K562 (cell line): ENCODE data around the gene SPAG4. TPM values are rescaled to one million over a fixed set of nuclear protein-coding genes. Genes with fewer than 3 reads are reported as not detected.

Experiments
- ATAC-seq: fragments of 200-7000 bp; cut with Tn5 transposase; 3 replicates; pipeline ENCODE4 v1.9.1; 2020; ENCODE audit warnings: moderate library complexity
- BruUV-seq: library from RNA; stranded (reverse); fragments of 400-500 nt; replicated peaks from 2 replicates; lab custom pipeline; 2021; lab: Mats Ljungman, UMichigan
- CTCF ChIA-PET: fragments of 300-600 bp; formaldehyde crosslinking; extraction: SDS; loops from one replicate; lab custom pipeline; 2021; ENCODE audit warnings: low intra/inter-chr PET ratio; lab: Yijun Ruan, JAX
- POLR2A ChIA-PET: fragments of 300-600, 350-650 bp; sonication (Branson Sonifier 250); formaldehyde crosslinking; extraction: SDS; loops from one replicate; lab custom pipeline; 2021; ENCODE audit warnings: antibody characterized with exemption, inconsistent platforms; lab: Yijun Ruan, JAX
- DNase-seq, 4 experiments: peaks; one replicate each; pipeline versions ENCODE4 v3.0.0 to v3.0.0-alpha.2; 2011 to 2018; ENCODE audit warnings: low spot score in 3 of 4, mixed read lengths in 3 of 4; ENCODE audit errors: extremely low read depth in 1 of 4
- FAIRE-seq: peaks from 2 replicates; lab custom pipeline; 2011; peaks lifted over from hg19 to GRCh38; lab: Jason Lieb, UNC
- H2AFZ ChIP-seq: 2 replicates; pipeline ENCODE4 v1.6.0; 2011; ENCODE audit warnings: low read depth, low read length, control low read depth, inconsistent platforms
- H3K27ac ChIP-seq: fragments of 200-600 bp; 3 replicates; pipeline ENCODE4 v1.8.0; 2011; ENCODE audit warnings: low read depth, mild to moderate bottlenecking, control low read depth, inconsistent platforms, low read length, moderate library complexity, mixed read lengths; ENCODE audit errors: extremely low read depth
- H3K27me3 ChIP-seq, 2 experiments: fragments of 300-600 bp in 1 of 2; 2 replicates in 1 of 2; 3 replicates in 1 of 2; pipeline versions ENCODE4 v1.6.0 to v1.8.0; 2011; ENCODE audit warnings: inconsistent platforms in 2 of 2, low read length in 2 of 2, mild to moderate bottlenecking in 1 of 2, mixed read lengths in 1 of 2, moderate library complexity in 1 of 2; ENCODE audit not compliant: control insufficient read depth in 2 of 2, insufficient read depth in 2 of 2
- H3K36me3 ChIP-seq: fragments of 300-600 bp; 3 replicates; pipeline ENCODE4 v1.8.0; 2011; ENCODE audit warnings: mild to moderate bottlenecking, low read length, inconsistent platforms; ENCODE audit not compliant: control insufficient read depth, insufficient read depth
- H3K4me1 ChIP-seq, 2 experiments: fragments of 200-600 bp in 1 of 2; replicated peaks in 1 of 2; 2 replicates in 1 of 2; 3 replicates in 1 of 2; pipeline versions ENCODE4 v1.5.1 to v1.8.0; 2011; ENCODE audit warnings: inconsistent platforms in 2 of 2, low read length in 2 of 2, mild to moderate bottlenecking in 1 of 2, mixed read lengths in 1 of 2, moderate library complexity in 1 of 2; ENCODE audit not compliant: control insufficient read depth in 2 of 2, insufficient read depth in 2 of 2
- H3K4me2 ChIP-seq: 2 replicates; pipeline ENCODE4 v1.6.1; 2011; ENCODE audit warnings: low read length, control low read depth, inconsistent platforms, mixed read lengths; ENCODE audit not compliant: insufficient read depth
- H3K4me3 ChIP-seq: fragments of 200-600 bp; sonication (generic), shearing (Covaris generic); 2 replicates; pipeline ENCODE4 v1.5.1; 2016; ENCODE audit warnings: control low read depth, inconsistent platforms
- H3K79me2 ChIP-seq: fragments of 200-600 bp; 3 replicates; pipeline ENCODE4 v1.8.0; 2011; ENCODE audit warnings: low read length, inconsistent platforms; ENCODE audit not compliant: control insufficient read depth, insufficient read depth
- H3K9ac ChIP-seq, 2 experiments: 2 replicates each; pipeline versions ENCODE4 v1.6.0 to v1.6.1; 2011; ENCODE audit warnings: low read depth in 2 of 2, low read length in 2 of 2, control low read depth in 1 of 2, inconsistent platforms in 1 of 2, mild to moderate bottlenecking in 1 of 2, mixed read lengths in 1 of 2; ENCODE audit not compliant: insufficient read depth in 1 of 2
- H3K9me1 ChIP-seq: one replicate; pipeline ENCODE4 v1.6.0; 2011; ENCODE audit warnings: inconsistent platforms, mild to moderate bottlenecking, low read length, moderate library complexity; ENCODE audit not compliant: control insufficient read depth, insufficient read depth
- H3K9me3 ChIP-seq: replicated peaks from 2 replicates; pipeline ENCODE4 v1.5.1; 2011; ENCODE audit warnings: low read depth, low read length, inconsistent platforms; ENCODE audit not compliant: control insufficient read depth, insufficient read depth
- H4K20me1 ChIP-seq: replicated peaks from 2 replicates; pipeline ENCODE4 v1.6.1; 2011; ENCODE audit warnings: low read length, inconsistent platforms, mixed read lengths; ENCODE audit not compliant: control insufficient read depth, insufficient read depth
- ADNP ChIP-seq: fragments of 200-800 bp; sonication (Bioruptor generic); IDR thresholded peaks from 2 replicates; pipeline ENCODE4 v1.6.1; 2016; ENCODE audit warnings: missing genetic modification characterization, missing compliant biosample characterization
- BRCA1 ChIP-seq, 2 experiments: fragments of 450-650 bp in 1 of 2; sonication (generic) in 1 of 2; formaldehyde crosslinking in 1 of 2; IDR thresholded peaks; 2 replicates each; pipeline versions ENCODE4 v1.5.0 to v1.6.1; 2017 to 2020; ENCODE audit warnings: mild to moderate bottlenecking in 1 of 2, missing genetic modification reagents in 1 of 2
- BRF1 ChIP-seq: IDR thresholded peaks from 3 replicates; pipeline ENCODE4 v1.6.1; 2011; ENCODE audit warnings: borderline replicate concordance, mild to moderate bottlenecking; ENCODE audit not compliant: insufficient read length; ENCODE audit errors: extremely low read depth
- CAMTA2 ChIP-seq: fragments of 250-450 bp; sonication (Bioruptor Pico); conservative IDR thresholded peaks from 2 replicates; pipeline ENCODE4 v1.5.1; 2022
- GATAD2B ChIP-seq: fragments of 450-650 bp; IDR thresholded peaks from 2 replicates; pipeline ENCODE4 v1.6.1; 2017; ENCODE audit warnings: mild to moderate bottlenecking, borderline replicate concordance
- HNRNPL ChIP-seq: fragments of 200-400 bp; formaldehyde crosslinking; IDR thresholded peaks from 2 replicates; pipeline ENCODE4 v1.6.1; 2017; ENCODE audit warnings: low read depth, mild to moderate bottlenecking, low read length
- LEF1 ChIP-seq: fragments of 450-650 bp; IDR thresholded peaks from 2 replicates; pipeline ENCODE4 v1.6.1; 2016; ENCODE audit warnings: mild to moderate bottlenecking
- NCOR1 ChIP-seq: fragments of 450-650 bp; IDR thresholded peaks from 2 replicates; pipeline ENCODE4 v1.6.1; 2016; ENCODE audit warnings: mild to moderate bottlenecking, moderate library complexity
- PTRF ChIP-seq: fragments of 450-650 bp; IDR thresholded peaks from 2 replicates; pipeline ENCODE4 v1.6.1; 2016; ENCODE audit warnings: mild to moderate bottlenecking, missing genetic modification characterization, missing compliant biosample characterization
- PTTG1 ChIP-seq: fragments of 450-650 bp; IDR thresholded peaks from 2 replicates; pipeline ENCODE4 v1.6.1; 2016; ENCODE audit warnings: low read depth, mild to moderate bottlenecking, missing genetic modification characterization, missing compliant biosample characterization
- SAP30 ChIP-seq: fragments of 200-600 bp; sonication (generic); IDR thresholded peaks from 2 replicates; pipeline ENCODE4 v1.6.1; 2012; ENCODE audit warnings: borderline replicate concordance, low read depth, mild to moderate bottlenecking, moderate library complexity, low read length, control low read depth, inconsistent platforms; ENCODE audit not compliant: insufficient read depth, poor library complexity, severe bottlenecking
- SRSF9 ChIP-seq: fragments of 200-400 bp; formaldehyde crosslinking; IDR thresholded peaks from 2 replicates; pipeline ENCODE4 v1.6.1; 2017; ENCODE audit warnings: low read depth, low read length, borderline replicate concordance
- TCF3 ChIP-seq: sonication (generic); formaldehyde crosslinking; IDR thresholded peaks from 2 replicates; pipeline ENCODE4 v1.4.0; 2020; ENCODE audit warnings: mild to moderate bottlenecking, missing genetic modification reagents
- TFE3 ChIP-seq: fragments of 450-650 bp; formaldehyde crosslinking; IDR thresholded peaks from 2 replicates; pipeline ENCODE4 v1.4.0; 2020; ENCODE audit warnings: mild to moderate bottlenecking, mixed read lengths
- ZBTB1 ChIP-seq: sonication (generic); formaldehyde crosslinking; IDR thresholded peaks from 2 replicates; pipeline ENCODE4 v1.8.1; 2023; ENCODE audit warnings: missing genetic modification reagents, low read depth, mild to moderate bottlenecking, borderline replicate concordance
- ZFP91 ChIP-seq: sonication (generic); formaldehyde crosslinking; IDR thresholded peaks from 2 replicates; pipeline ENCODE4 v1.8.0; 2022; ENCODE audit warnings: mild to moderate bottlenecking, missing genetic modification reagents
- ZNF282 ChIP-seq: sonication (generic); formaldehyde crosslinking; IDR thresholded peaks from 2 replicates; pipeline ENCODE4 v1.8.1; 2023; ENCODE audit warnings: missing genetic modification reagents
- ZNF583 ChIP-seq: fragments of 250-450 bp; sonication (Bioruptor Pico); IDR thresholded peaks from 2 replicates; pipeline ENCODE4 v1.4.0; 2020
- ZNF76 ChIP-seq: fragments of 250-450 bp; sonication (Bioruptor Pico); IDR thresholded peaks from 2 replicates; pipeline ENCODE4 v1.4.0; 2020; ENCODE audit warnings: mild to moderate bottlenecking, moderate library complexity, borderline replicate concordance
- WGBS: fragments of 100-300 bp; shearing (Covaris generic); methylation state at CpG from one replicate; pipeline ENCODE4 v1.1.6; 2016; ENCODE audit warnings: low coverage, mixed read lengths; ENCODE audit not compliant: insufficient coverage; ENCODE audit errors: missing lambda C conversion rate; 5-methylcytosine and 5-hydroxymethylcytosine counted together
- in situ Hi-C: fragments of 300-500 bp; cut with MboI; formaldehyde crosslinking; loops from 4 replicates; pipeline ENCODE4 v1.15.0; 2018; ENCODE audit warnings: inconsistent platforms, mixed read lengths
- intact Hi-C: fragments of 100-400 bp; cut with micrococcal nuclease; formaldehyde crosslinking; loops from 2 replicates; pipeline ENCODE4 v1.14.2; 2022
- polyA plus RNA-seq, 8 experiments: library from polyadenylated mRNA; depleted of rRNA in 4 of 8; stranded (reverse) in 5 of 8; unstranded in 3 of 8; fragments of >200 nt; fragmentation: Nextera tagmentation in 2 of 8; fragmentation: Illumina TruSeq in 1 of 8; extraction: Ambion mirVana in 2 of 8; extraction: Trizol in 1 of 8; gene quantifications; 2 replicates each; pipeline versions ENCODE4 v1.2.1 to v1.2.3, GENCODE V29; 2011 to 2014; ENCODE audit warnings: inconsistent platforms in 1 of 8, missing spikeins in 1 of 8
- total RNA-seq, 7 experiments: library from RNA; depleted of rRNA in 6 of 7; stranded (reverse); fragments of >200 nt in 6 of 7; fragmentation: Illumina TruSeq in 2 of 7; extraction: Trizol in 2 of 7; gene quantifications; 2 replicates each; pipeline versions ENCODE4 v1.2.1 to v1.2.3, GENCODE V29; 2011 to 2021; ENCODE audit warnings: low replicate concordance in 1 of 7

SPAG4 gene
- total and polyA plus RNA-seq, 9 of the 15 experiments (the other 6 are each of a cell fraction or from before 2014, with no cell fraction given) = 1.6 to 11.4 (median 4.6) TPM

GRCh38 chr20:35663516-35664465 lies 48.2 kb downstream of the SPAG4 start:
- ATAC-seq (peak; percentile 65), DNase-seq (peak; percentile 32 to 68 (median 52)), FAIRE-seq (peak; percentile 67)
- 0% methylated on average over 28 of the region's 28 CpGs for WGBS
- in situ Hi-C loops = no loop called here
- H2AFZ ChIP-seq = peak overlapping the region; percentile 96
- H3K36me3 ChIP-seq = peaks cover 9% of the 10 kb centered on the region; the same call in 2 of the 3 replicates
- H3K79me2 ChIP-seq = peaks cover 64% of the 10 kb centered on the region
- peak overlapping the region; percentile 98 for H3K27ac ChIP-seq
- no peaks in the 10 kb centered on the region for H3K9me3 ChIP-seq
- peak overlapping the region; percentile 89 for H3K4me2 ChIP-seq
- POLR2A ChIA-PET = interaction anchor here (0.6 to 2.9 kb wide), 15 partner anchors 9 to 1133 kb away, joined by 3 to 26 read pairs (median 4); partner anchors contain the start of genes ERGIC3, PHF20, RBM39 and SPAG4
- peaks cover 41% of the 10 kb centered on the region for H4K20me1 ChIP-seq
- peaks cover 17 to 24% of the 10 kb centered on the region in 2 experiments; a peak in 4 of 5 replicates for H3K4me1 ChIP-seq
- H3K27me3 ChIP-seq = no peaks in the 10 kb centered on the region
- peak overlapping the region; percentile 57 for H3K4me3 ChIP-seq
- intact Hi-C loops = loop anchor here (5.0 kb wide), 1 partner anchor 46 kb away; the partner anchor contains the start of gene SPAG4
- H3K9ac ChIP-seq = peak overlapping the region; percentile 92 to 100
- CTCF ChIA-PET = no interaction called here
- H3K9me1 ChIP-seq = no peaks in the 10 kb centered on the region
- BruUV-seq = no TSS peak
- TF ChIP-seq ZFP91 (no peak), ZNF282 (CRISPR knock-in tag) (0 out of 2 replicates have a peak, but pooled peaks have one; percentile 20), PTRF (tag) (no peak), TFE3 (CRISPR knock-in tag) (no peak), SAP30 (peak; percentile 75), GATAD2B (no peak), ZNF583 (no peak), TCF3 (CRISPR knock-in tag) (no peak), BRCA1 (IDR thresholded peaks at IDR 0.05) (no peak), BRCA1 (CRISPR knock-in tag; IDR thresholded peaks at IDR 0.05) (no peak), LEF1 (no peak), PTTG1 (tag) (no peak), BRF1 (no peak), HNRNPL (no peak), ZNF76 (CRISPR knock-in tag) (no peak), SRSF9 (no peak), ZBTB1 (CRISPR knock-in tag) (peak; percentile 73; the same call in 1 of the 2 replicates), NCOR1 (no peak), ADNP (tag) (no peak), CAMTA2 (CRISPR knock-in tag) (no peak)
